Sigmoid colon (tissue), 4 donors: ENCODE results near the gene HIC2.
"Not testable (repeated sequence)": the region's sequence is repeated elsewhere in the genome, so short reads cannot be mapped to it uniquely, and the experiment has no call there.

ENCODE experiments used
- EP300 ChIP-seq, 4 donors: sonication (generic); formaldehyde crosslinking; IDR thresholded peaks; one replicate each; pipeline ENCODE4 v1.6.1; 2017; ENCODE audit warnings: antibody characterized with exemption in 4 of 4
- POLR2A ChIP-seq, 2 donors: fragments of 450-650 bp; IDR thresholded peaks; one replicate each; pipeline ENCODE4 v1.6.1; 2016; ENCODE audit warnings: antibody characterized with exemption in 2 of 2, mild to moderate bottlenecking in 2 of 2, moderate library complexity in 2 of 2
- POLR2AphosphoS5 ChIP-seq, 4 donors: sonication (generic); formaldehyde crosslinking; IDR thresholded peaks; one replicate each; pipeline ENCODE4 v1.6.1; 2017; ENCODE audit warnings: antibody characterized with exemption in 4 of 4
- TF ChIP-seq, protein P1 (sequence below), 4 experiments: fragments of 450-650 bp in 3 of 4; fragments of 200-600 bp in 1 of 4; IDR thresholded peaks; one replicate each; pipeline ENCODE4 v1.5.1; 2016 to 2019; ENCODE audit warnings: antibody characterized with exemption in 4 of 4, mild to moderate bottlenecking in 3 of 4, moderate library complexity in 2 of 4

DNA sequence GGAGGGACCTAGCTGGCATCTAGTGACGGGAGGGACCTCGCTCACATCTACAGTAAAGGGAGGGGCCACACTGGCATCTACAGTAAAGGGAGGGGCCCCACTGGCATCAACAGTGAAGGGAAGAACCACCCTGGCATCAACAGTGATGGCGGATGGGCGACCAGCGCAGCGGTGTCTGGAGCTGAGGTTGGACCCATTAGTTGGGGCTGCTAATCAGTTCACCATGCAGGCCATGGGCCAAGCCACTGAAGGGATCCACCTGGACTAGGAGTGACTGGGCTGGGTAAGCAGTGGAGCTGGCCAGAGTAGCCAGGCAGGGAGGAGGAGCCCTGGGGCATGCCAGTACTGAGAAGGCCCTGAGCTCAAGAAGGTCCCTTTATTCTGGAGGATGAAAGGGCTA is 73.4 kb downstream of the HIC2 start:
- TF ChIP-seq, protein P1, sequence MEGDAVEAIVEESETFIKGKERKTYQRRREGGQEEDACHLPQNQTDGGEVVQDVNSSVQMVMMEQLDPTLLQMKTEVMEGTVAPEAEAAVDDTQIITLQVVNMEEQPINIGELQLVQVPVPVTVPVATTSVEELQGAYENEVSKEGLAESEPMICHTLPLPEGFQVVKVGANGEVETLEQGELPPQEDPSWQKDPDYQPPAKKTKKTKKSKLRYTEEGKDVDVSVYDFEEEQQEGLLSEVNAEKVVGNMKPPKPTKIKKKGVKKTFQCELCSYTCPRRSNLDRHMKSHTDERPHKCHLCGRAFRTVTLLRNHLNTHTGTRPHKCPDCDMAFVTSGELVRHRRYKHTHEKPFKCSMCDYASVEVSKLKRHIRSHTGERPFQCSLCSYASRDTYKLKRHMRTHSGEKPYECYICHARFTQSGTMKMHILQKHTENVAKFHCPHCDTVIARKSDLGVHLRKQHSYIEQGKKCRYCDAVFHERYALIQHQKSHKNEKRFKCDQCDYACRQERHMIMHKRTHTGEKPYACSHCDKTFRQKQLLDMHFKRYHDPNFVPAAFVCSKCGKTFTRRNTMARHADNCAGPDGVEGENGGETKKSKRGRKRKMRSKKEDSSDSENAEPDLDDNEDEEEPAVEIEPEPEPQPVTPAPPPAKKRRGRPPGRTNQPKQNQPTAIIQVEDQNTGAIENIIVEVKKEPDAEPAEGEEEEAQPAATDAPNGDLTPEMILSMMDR (IDR thresholded peaks at IDR 0.05) = not testable (repeated sequence)
- not testable (repeated sequence) for TF ChIP-seq POLR2AphosphoS5, POLR2A, EP300 (IDR thresholded peaks at IDR 0.05)
